Measurements from ENCODE around the gene SPATA16. TPM values are rescaled to one million over a fixed set of nuclear protein-coding genes. Genes with fewer than 3 reads are reported as not detected.

SPATA16 gene
- total and polyA plus RNA-seq, 2 of the 13 experiments (the other 11 are each of a cell fraction or from before 2014, with no cell fraction given), result not detected

DNA sequence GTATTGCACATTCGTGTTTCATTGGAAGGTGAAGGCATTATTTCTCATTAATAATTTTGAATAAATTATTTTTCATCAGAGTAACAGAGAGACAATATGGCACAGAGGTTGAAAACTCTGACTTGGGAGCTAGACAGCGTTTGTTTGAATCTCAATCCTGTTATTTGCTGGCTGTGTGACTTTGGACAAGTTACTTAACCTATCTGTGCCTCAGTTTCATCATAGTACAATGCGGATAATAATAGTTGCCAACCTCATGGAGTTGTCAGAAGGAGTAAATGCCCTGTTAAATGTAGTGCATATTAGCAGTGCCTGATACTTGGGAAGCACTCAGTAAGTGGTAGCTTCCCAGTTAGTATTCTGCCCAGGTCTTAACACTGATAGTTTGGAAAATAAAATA is 151.7 kb downstream of the SPATA16 start:
- Histone ChIP-seq H3K27me3 (ENCODE audit: control insufficient read depth in 1 of 2, insufficient read depth in 2 of 2, low read length in 2 of 2) (no peaks in the 10 kb centered on the region), H3K36me3 (replicated peaks in 1 of 2; ENCODE audit: control insufficient read depth in 1 of 2, insufficient read depth in 2 of 2, low read length in 2 of 2) (no peaks in the 10 kb centered on the region), H2AFZ (ENCODE audit: low read length) (no peak overlapping the region), H3K79me2 (ENCODE audit: insufficient read depth, low read length) (no peaks in the 10 kb centered on the region), H3K4me1 (ENCODE audit: insufficient read depth, low read length) (no peaks in the 10 kb centered on the region), H3K9me3 (ENCODE audit: low read length) (no peaks in the 10 kb centered on the region), H4K20me1 (ENCODE audit: insufficient read depth, low read length) (no peaks in the 10 kb centered on the region), H3K4me3 (replicated peaks in 1 of 3; ENCODE audit: insufficient read depth in 1 of 3, low read depth in 2 of 3, low read length in 3 of 3) (no peak overlapping the region; a peak in 1 of 6 replicates), H3K9ac (ENCODE audit: insufficient read depth, low read depth, low read length) (no peak overlapping the region), H3K4me2 (ENCODE audit: low read depth, low read length) (no peak overlapping the region), H3K27ac (ENCODE audit: extremely low read length, insufficient read depth, low read length) (no peak overlapping the region)
- whole genome bisulfite sequencing (ENCODE audit: low lambda C conversion rate), result 3% methylated on average over 3 of the region's 3 CpGs
- DNase-seq (ENCODE audit: low spot score), result no peak
- ATAC-seq, result no peak
- intact Hi-C loops (cut with micrococcal nuclease; ENCODE audit: unreplicated experiment), result no loop called here
- in situ Hi-C loops (cut with HindIII; ENCODE audit: extremely low pct_ligation_motif_present, low pct_unique_long_range_greater_than_20kb), result no loop called here
- TF ChIP-seq, protein P1, sequence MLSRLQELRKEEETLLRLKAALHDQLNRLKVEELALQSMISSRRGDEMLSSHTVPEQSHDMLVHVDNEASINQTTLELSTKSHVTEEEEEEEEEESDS (CRISPR knock-in tag; IDR thresholded peaks at IDR 0.05; ENCODE audit: borderline replicate concordance), result no peak
- no peak for TF ChIP-seq AFF4 (CRISPR knock-in tag; IDR thresholded peaks at IDR 0.05)
- no peak for TF ChIP-seq ZNF558 (CRISPR knock-in tag; IDR thresholded peaks at IDR 0.05; ENCODE audit: borderline replicate concordance)
- TF ChIP-seq, protein P2, sequence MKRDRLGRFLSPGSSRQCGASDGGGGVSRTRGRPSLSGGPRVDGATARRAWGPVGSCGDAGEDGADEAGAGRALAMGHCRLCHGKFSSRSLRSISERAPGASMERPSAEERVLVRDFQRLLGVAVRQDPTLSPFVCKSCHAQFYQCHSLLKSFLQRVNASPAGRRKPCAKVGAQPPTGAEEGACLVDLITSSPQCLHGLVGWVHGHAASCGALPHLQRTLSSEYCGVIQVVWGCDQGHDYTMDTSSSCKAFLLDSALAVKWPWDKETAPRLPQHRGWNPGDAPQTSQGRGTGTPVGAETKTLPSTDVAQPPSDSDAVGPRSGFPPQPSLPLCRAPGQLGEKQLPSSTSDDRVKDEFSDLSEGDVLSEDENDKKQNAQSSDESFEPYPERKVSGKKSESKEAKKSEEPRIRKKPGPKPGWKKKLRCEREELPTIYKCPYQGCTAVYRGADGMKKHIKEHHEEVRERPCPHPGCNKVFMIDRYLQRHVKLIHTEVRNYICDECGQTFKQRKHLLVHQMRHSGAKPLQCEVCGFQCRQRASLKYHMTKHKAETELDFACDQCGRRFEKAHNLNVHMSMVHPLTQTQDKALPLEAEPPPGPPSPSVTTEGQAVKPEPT (CRISPR knock-in tag; IDR thresholded peaks at IDR 0.05; ENCODE audit: low read depth), result no peak
- TF ChIP-seq ZNF724P (CRISPR knock-in tag; IDR thresholded peaks at IDR 0.05; ENCODE audit: borderline replicate concordance), result no peak
- no peak for TF ChIP-seq GFI1 (CRISPR knock-in tag; IDR thresholded peaks at IDR 0.05; ENCODE audit: borderline replicate concordance)
- TF ChIP-seq LCORL (IDR thresholded peaks at IDR 0.05), result no peak
- TF ChIP-seq LCORL (CRISPR knock-in tag; IDR thresholded peaks at IDR 0.05), result no peak
- no peak for TF ChIP-seq ZNF747 (CRISPR knock-in tag; IDR thresholded peaks at IDR 0.05; ENCODE audit: borderline replicate concordance)
- no peak for TF ChIP-seq REPIN1 (CRISPR knock-in tag; IDR thresholded peaks at IDR 0.05; ENCODE audit: borderline replicate concordance, low read depth)
- TF ChIP-seq FOXK2 (IDR thresholded peaks at IDR 0.05), result no peak
- CTCF ChIA-PET (ENCODE audit: low intra/inter-chr PET ratio, low total read pairs), result no interaction called here
- no peak for FAIRE-seq
- POLR2A ChIA-PET, result no interaction called here
- no TSS peak for BruUV-seq (replicated peaks)
